GM21576 (cell line): Measurements from ENCODE around the gene CST7.

Experiments used
- ATAC-seq: cut with Tn5 transposase; IDR thresholded peaks from one replicate; pipeline ENCODE4 v1.9.1; 2021; ENCODE audit warnings: mild to moderate bottlenecking, moderate library complexity; ENCODE audit not compliant: unreplicated experiment

The CST7 gene

DNA sequence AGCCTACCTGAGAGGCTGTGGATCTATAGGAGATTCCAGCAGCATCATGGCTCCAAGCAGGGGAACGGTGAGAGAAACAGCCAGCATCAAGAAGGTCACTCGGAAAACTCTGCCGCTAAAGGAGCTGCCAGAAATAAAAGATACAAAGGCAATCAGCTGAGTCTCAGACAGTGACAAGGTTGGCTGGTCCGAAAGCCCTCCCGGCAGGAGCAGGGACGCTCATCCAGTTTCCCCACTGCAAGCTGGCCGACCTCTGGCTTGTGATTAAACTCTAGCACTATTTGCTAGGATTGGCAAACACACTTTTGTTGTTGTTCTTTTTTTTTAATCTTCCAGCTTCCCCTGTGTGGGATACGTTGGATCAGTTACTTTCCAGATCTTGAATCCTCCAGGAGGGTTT, 34.8 kb downstream of the CST7 start:
- no peak for ATAC-seq

- no peak for ATAC-seq
These were observed 36.0 kb downstream of the CST7 start for GRCh38 chr20:24984961-24985640.

DNA sequence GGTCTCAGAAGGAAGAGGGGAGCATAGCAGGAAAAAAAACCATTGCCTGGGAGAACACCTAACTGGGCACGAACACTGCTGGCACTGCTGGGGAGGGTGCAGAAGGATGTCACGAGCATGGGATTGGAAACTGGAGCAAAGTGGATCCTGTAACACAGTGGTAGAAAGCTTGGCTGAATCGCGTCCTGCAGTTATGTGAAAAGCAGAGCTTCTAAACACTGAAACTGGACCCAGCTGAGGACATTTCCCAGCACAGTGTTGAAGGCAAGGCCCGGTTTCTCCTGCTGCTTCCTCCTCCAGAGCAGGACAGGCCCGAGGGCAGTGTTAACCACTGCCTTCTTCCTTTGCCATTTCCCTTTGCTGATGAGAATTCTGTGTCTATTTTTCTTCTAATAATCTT, 36.7 kb downstream of the CST7 start:
- no peak for ATAC-seq

DNA sequence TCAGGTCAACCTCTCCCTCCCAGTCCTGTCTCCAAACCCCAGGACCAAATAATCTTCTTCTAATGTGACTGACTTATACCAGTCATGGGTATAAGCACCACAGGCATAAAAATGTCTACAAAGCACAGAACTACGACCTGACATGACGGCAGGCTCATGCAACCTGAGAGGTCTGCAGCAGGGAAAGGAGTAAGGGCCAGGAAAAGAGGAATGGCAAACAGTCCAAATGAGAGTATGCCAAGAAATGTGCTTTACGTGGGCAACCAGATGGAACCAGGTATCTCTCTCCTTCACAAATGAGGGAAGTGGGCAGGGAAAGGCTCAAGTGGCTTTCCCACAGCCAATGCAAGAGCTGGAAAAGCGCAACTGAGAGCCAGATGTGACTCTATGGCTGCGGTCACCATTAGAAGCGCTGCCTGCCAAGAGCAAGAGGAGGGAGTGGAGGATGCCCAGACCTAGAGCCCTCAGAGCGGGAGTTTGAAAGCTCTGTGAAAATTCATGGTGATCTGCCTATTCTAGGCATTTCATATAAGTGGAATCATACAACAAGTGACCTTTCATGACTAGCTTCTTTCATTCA, 37.5 kb downstream of the CST7 start:
- ATAC-seq: no peak

- no peak for ATAC-seq
These were observed 38.2 kb downstream of the CST7 start for GRCh38 chr20:24987244-24987643.

DNA sequence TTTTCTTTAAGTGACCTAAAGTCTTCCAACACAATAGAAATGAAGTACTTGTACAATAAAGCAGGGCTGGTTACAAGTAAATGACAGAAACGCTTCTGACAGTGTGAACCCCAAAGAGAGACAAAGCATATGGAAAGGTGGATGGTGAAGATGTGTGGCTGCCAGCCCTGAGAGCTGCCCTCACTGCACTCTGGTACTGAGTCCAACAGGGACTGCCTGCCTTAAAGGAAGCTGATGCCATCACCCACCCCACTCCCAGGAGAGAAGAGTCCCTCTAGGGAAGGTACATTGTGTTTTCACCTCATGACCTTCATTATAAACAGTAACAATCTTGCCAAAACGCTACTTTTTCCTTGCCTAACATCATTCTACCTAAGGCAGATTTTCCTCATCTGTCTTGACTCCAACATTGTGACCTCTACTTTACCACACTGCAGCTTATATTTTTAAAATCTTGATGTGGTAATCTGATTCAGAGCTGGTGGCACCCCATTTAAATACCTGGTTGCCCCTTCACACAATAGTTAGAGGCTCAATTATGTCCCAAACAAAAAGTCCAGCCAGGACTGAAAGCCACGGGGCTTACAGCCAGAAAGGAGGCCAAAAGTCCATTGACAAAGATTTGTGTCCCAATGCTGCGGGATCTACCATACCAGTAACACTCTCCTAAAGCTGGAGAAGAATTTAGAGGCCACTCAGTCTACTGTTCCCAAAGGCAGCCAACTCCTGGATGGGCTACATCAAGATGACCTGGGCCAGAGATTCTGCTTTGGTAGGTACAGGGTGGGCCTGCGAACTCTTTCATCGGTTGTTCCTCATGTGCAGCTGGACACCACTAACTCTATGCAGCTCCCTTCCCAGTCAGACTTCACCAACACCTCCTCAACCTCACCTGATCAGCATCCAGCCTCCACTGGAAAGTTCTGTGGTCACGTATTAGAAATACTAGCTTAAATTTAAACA, 39.1 kb downstream of the CST7 start:
- ATAC-seq: no peak

- ATAC-seq: no peak
These were observed 40.1 kb downstream of the CST7 start for GRCh38 chr20:24989162-24989561.

DNA sequence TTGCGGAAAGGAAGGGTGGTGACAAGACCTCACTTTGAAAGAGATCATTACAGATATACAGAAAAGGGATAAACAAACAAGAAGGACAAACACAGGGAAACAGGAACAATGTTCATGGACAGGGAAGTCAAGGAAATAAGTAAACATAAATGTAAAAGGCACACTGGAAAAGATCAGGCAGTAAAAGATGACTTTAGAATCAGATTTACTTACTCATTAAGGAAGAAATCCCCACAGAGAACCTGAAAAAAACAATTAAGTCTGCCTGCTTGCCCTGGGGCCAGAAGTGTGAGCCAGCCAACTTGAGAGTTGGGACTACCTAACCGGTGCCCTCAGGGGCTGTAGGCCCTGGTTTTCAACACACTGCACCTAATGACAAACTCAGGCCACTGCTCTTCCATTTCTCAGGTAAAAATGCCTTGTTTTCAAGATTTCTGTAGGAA, 41.8 kb downstream of the CST7 start:
- ATAC-seq: no peak

DNA sequence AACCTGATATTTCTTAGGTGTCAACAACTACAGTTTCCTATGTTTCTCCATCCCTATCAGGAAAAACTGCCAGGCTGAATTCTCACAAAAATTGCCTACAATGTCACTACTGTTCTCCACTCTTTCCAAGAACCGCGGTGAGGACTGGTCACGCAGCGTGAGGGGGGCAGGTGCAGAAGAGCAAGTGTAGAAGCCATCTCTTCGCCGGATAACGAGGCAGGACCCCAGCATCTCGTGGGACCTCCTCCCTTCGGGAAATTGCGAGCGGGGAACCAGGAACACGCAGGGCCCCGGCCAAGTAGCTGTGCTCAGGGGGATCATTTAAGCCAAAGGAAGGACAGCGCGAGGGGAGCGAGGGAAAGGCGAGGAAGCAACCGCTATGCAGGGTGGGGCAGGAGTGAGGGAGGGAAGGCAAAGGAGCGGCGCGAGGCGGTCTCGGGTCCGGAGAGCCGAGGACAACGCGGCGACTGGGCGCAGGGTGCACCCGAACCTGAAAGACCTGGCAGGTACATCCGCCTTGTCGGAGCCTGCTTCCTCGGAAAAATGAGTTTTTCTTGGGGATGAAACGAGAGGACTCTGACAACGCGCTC, 42.9 kb downstream of the CST7 start:
- ATAC-seq: peak; percentile 22

DNA sequence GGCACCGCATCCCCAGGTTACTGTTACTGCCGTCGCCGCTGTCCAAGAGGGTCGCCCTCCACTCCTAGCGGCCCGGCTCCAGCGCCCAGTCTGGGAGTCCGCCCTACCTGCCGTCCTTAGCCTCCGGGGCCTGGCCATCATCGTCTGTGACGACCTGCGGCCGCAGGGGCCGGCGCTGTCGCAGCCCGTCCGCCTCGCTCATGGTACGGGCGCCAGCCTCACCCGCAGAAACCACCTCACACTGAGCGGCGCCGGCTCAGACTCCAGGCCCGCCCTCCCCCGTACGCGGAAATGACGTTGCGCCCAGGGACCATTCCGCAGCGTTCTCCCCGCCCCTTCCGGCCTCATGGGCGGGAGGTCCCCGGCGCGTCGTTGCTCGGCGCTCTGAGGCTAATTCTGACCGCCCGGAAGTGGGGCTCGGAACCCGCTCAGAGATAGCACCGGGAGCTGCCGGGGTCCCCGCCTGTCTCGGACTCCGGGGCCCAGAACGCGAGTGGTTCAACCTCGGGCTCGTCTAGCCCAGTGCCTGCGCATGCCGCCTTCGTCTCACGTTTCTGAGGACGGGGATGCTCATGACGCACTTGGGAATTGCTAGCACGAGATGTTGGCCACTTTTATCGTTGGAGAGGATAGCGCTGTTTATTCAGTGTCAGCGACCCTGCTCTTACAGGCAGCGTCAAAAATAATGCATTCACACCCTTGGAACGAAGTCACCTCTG, 43.6 kb downstream of the CST7 start, which contains the start of gene APMAP:
Gene APMAP (minus strand): TSS at position 265 of the 719 bp plus-strand sequence. CDS start 63 bp downstream, at position 202.
- ATAC-seq: peak; percentile 95

DNA sequence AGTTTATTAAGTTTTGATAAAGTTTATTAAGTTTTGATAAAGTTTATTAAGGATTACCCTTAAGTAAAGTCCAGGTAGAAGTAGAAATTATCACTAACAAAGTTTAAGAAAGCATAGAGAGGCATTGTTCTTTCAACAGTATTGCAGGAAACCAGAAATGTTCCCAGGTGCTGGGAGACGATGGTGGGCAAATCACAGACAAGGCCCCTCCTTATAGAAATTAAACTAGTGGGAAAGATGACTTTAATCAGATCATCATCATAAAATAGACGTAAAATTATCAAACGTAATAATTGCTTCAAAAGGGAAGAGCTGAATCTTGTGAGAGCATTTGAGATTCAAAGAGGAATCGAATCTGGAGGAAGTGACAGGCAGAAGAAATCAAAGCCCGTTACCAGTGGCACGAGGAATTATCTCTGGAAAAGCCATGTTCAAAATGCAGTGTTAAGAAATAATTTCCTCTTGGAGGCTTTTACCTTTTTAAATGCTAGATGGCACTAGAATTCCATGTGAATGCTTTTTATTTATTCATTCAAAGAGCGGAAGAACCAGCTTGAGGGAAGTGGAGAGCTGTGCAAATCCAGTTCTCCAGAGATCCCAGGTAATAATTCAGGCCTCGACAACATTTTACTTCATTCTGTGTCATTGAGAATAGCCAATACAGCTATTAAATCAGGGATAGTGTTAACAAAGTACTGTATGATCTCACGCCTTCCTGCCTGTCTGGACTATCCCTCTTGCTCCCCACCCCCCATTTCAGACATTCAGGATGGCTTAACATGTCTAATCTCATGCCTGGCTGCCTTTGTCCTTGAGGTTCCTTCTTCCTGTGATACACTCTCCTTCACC, 44.5 kb downstream of the CST7 start:
- no peak for ATAC-seq

GRCh38 chr20:24994186-24994465, 45.1 kb downstream of the CST7 start:
- ATAC-seq: no peak

DNA sequence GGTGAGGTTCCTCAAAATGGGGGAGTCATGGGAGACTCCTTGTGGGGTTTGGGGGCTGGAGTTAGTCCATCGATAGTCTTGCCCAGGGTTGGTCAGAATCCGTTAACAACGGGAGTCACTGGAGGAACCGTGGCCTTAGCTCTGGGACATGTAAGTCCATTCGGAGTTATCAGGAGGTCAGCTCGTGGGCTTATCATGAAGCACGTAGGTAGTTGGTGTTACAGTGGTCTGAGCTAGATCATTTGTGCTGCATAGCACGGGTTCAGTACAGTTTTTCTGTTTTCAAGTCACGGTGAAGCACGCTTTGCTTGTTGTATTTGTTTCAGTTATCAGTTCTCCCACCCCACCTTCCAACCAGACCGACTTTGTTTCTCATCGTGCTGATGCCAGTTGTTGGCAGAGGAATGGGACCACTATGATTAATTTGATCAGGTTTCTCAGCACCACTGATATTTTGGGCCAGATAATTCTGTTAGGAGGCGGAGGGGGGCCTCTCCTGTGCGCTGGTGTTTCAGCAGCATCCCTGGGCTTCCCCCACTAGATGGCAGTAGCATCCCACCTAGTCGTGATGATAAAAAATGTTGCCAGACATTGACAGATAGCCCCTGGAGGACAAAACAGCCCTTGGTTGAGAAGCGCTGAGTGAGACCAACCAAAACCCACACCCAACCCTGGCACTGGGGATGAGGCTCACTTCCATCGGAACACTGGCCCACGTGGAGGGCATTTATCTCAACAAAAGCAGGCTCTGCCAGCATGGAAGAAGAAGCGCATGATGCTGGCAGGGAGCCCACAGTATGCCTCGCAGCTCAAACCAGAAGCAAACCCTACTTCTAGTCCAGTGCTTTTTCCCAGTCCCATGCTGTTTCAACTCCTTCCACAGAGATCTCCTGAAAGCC, 45.6 kb downstream of the CST7 start:
- ATAC-seq: no peak

GRCh38 chr20:24995741-24996448, 46.8 kb downstream of the CST7 start:
- ATAC-seq: no peak

GRCh38 chr20:24996449-24997377, 47.6 kb downstream of the CST7 start:
- no peak for ATAC-seq

DNA sequence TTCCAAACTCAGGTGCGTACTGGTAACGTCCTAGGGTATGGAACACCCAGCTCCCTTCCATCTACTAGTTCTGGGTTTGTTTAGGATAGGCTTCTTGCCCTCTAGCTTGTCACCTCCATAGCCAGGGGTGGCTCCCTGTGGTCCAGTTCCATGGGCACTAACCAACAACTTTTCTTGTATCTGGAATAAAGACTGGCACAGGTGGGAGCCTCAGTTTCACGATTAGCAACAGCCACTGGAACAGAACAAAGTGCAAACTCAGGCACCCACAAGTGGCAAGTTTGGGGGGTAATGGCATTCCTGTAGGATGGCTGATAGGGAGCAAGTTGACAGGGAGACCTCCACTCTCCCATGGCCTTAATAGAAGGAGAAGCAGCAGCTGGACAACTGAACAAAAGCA, 49.1 kb downstream of the CST7 start:
- no peak for ATAC-seq
